HG03097 (cell line): ENCODE results near the gene HES1.
"Not testable (repeated sequence)": the region's sequence is repeated elsewhere in the genome, so short reads cannot be mapped to it uniquely, and the experiment has no call there.

Experiments used
- ATAC-seq: cut with Tn5 transposase; IDR thresholded peaks from one replicate; pipeline ENCODE4 v1.9.1; 2021; ENCODE audit not compliant: unreplicated experiment, low FRiP score

HES1 gene, protein sequence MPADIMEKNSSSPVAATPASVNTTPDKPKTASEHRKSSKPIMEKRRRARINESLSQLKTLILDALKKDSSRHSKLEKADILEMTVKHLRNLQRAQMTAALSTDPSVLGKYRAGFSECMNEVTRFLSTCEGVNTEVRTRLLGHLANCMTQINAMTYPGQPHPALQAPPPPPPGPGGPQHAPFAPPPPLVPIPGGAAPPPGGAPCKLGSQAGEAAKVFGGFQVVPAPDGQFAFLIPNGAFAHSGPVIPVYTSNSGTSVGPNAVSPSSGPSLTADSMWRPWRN

DNA sequence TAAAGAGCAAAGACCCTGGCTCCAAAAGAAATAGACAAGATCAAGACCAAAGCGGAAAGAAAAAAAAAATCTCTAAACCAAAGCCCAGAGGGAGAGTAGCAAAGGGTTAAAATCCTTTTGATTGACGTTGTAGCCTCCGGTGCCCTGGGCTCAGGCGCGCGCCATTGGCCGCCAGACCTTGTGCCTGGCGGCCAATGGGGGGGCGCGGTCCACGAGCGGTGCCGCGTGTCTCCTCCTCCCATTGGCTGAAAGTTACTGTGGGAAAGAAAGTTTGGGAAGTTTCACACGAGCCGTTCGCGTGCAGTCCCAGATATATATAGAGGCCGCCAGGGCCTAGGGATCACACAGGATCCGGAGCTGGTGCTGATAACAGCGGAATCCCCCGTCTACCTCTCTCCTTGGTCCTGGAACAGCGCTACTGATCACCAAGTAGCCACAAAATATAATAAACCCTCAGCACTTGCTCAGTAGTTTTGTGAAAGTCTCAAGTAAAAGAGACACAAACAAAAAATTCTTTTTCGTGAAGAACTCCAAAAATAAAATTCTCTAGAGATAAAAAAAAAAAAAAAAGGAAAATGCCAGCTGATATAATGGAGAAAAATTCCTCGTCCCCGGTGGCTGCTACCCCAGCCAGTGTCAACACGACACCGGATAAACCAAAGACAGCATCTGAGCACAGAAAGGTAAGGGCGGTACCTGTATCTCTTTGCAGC lies at the start of gene HES1:
Gene HES1, plus strand, starts transcription at position 343 of the 713 bp plus-strand sequence. Its CDS starts 233 bp downstream, at position 576.
- ATAC-seq = peak; percentile 26

DNA sequence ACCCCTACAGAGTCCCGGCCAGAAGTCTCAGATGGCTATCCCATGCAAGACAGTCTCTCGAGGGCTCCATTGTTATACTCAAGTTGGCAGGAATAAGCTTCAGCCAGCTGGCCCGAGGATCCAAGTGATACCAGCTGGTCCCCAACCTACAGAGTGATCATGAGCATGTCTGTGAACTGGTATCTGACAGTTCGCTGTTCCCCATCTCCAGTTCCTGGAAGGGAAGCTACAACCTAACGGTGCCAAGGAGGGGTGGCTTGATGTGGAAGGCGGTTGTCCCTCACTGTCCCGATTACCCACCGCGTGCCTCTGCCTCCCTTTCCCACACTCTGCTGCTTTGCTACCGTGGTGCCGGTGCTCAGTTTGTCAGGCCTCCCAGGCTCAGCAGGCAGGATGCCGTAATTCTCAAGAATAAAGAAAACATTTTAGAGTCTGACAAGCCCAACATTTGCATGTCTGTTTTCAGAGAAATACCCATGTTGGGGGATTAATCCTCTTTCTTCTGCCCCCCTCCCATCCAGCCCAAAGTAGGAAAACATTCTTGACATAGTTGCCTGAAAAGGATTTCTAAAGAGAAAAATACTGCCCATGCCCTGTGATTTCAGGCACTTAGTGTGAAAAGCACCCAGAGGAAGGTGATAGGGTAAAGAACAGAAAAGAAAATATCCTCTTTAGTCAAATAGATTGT lies 49.4 kb upstream of the HES1 start:
- no peak for ATAC-seq

DNA sequence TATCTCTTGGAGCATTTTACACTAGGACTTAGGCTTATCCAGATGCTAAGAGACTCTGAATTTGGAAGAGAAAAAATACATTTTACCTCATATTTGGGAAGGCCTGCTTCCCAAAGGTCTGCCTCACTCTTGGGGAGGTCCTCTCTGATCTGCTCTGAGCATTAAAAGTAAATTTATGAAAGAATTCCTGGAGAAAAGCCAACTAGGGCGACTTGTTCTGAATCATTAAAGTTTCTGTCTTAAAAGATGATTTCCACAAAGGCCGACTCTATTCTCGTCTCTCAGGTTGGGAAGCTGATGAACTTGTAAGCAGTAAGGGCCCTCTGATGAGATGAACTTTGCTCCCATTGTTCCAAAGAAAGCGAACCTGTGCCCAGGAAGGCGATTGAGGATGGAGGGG lies 48.7 kb upstream of the HES1 start:
- ATAC-seq = no peak

DNA sequence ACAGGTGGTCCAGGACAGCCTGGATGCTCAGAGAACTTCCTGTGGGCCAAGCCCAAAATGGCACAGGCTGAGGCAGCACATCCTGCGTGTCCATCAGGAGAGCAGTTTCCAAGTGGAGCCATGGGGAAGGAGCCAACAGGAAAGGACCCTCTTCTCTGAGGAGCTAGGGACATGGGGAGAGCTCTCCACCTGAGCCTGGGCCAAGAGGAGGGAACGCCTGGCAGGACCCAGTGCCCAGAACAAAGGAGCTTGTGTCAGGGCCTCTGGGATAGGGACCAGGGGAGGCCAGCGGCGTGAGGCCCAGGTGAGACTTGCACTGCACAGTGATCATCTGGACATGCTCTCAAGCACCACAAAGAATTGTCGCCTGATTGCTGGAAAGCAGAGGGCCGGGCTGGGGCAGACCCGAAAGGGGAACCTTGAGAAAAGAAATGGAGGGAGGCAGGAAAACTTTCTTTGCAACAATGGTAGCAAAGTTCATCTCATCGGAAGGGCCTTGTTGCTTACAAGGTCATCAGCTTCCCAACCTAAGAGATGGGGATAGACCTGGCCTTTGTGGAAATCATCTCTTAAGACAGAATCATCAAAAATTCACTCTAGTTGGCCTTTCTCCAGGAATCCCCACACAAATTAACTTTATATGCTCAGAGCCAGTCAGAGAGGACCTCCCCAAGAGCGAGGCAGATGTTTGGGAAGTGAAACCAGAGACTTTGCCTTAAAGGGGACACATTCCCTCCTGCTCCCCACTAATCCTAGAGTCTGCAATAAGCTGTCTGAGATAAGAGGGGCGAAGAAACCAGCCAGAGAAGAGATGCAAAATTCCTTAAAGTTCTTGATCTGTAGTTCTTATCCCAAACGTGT lies 47.7 kb upstream of the HES1 start:
- ATAC-seq = no peak

DNA sequence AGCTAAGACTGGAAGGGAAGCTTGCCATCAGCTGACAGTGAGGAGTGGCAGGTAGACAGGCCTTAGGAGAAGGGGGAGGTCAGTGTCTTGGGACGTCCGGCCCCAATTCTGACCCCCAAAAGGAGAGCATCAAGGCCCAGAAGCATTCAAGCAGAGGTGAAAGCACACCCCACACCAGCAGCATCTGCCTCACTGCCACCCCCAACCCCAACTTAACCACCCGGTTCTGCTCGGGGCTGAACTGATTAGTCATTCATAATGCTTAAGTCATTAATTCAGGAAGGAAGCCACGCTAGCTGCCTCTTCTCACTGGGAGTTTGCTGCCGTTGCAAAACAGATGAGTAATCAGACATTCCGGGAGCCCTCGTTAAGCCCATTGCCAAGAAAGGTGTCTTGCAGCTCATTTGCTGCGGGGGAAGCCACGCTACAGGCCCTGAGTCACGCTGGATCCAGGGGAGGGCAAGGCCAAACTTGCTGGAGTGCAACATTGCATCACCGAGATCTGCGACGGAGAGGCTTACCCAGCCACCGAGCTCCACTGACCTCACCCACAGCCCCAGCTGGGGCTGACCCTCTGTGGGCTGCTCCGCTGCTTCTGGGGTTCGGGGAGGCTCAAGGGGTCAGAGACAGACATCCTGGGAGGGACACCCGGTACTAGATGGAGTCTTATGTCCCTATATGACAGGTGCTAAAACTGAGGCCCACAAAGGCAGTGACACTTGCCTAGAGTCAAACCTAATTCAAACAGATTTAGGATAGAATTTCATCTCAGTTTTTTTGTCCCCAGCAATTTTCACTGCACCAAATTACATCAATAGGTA lies 46.4 kb upstream of the HES1 start:
- ATAC-seq = no peak

DNA sequence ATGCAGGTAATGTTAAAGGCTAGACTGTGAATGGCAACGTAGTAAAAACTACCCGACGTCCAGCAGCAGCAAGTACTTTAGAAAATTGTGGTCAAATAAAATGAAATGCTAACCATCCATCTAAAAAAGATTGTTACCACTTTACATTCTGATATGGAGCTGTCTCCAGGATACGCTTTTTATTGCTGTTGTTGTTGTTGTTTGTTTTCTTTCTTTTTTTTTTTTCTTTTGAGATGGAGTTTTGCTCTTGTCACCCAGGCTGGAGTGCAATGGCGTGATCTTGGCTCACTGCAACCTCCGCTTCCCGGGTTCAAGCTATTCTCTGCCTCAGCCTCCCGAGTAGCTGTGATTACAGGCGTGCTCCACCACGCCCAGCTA lies 45.8 kb upstream of the HES1 start:
- ATAC-seq = not testable (repeated sequence)

DNA sequence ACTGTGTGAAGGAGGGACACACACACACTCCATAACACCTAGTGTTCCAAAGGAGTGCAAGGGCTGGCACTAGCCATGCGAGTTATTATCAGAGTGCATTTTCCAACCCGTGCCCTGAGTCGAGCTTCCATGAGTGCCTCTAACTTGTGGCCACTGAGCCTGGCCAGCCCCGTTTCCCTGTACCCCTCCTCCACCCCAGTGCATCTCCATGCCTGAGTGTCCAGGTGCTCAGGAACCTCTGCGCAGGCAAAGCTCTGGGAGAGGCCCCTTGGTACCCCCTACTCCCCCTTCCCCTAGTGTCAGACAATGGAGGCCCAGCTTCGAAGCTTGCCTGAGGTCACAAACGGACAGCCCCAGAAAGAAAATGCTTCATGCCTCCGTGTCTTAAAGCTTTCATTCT lies 45.2 kb upstream of the HES1 start:
- no peak for ATAC-seq

DNA sequence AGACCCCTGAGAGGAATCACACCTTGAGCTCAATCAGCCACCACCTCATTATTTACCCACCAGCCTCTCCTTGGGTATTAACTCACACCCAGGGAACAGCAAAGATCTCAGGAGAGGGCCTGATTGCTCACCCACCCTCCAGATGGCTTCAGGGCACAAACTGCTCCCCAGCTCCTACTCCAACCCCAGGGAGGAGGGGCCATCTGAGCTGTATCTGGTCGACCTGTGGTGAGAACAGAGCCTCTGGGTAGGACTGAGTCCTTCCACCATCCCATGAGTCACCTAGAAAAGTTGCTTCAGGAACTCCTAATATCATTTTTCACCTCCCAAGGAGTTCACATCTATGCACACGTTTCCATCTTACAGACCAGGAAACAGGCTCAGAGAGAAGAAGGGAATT lies 44.8 kb upstream of the HES1 start:
- ATAC-seq = no peak

DNA sequence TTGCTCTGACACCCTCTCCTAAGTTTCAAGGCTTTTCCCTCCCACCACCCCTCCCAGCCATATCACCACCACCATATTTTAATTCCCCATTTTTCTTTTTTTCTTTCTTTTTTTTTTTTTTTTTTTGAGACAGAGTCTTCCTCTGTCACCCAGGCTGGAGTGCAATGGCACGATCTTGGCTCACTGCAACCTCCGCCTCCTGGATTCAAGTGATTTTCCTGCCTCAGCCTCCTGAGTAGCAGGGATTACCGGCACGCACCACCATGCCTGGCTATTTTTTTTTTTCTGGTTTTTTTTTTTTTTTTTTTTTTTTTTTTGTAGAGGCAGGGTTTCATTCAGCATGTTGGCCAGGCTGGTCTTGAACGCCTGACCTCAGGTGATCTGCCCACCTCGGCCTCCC lies 44.1 kb upstream of the HES1 start:
- not testable (repeated sequence) for ATAC-seq

DNA sequence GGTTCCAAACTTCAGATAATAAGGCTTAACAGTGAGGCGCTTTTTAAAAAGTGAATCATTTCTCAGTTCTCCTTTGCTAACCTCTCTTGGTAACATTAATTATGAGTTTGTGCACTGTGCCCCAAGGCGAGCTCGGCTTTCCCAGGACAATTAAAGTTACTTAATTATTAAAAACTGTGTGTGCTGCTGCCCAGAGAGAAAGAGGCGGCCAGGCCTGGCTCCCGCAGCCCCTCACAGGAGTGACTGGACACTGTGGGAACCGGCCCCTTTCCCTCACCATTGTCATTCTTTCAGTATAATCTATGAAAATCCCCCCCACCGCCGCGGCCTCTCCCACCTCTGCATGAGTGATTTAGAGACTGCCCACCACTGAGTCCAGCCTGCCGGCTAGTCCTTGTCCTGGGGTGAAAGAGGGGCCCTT lies 43.1 kb upstream of the HES1 start:
- no peak for ATAC-seq

DNA sequence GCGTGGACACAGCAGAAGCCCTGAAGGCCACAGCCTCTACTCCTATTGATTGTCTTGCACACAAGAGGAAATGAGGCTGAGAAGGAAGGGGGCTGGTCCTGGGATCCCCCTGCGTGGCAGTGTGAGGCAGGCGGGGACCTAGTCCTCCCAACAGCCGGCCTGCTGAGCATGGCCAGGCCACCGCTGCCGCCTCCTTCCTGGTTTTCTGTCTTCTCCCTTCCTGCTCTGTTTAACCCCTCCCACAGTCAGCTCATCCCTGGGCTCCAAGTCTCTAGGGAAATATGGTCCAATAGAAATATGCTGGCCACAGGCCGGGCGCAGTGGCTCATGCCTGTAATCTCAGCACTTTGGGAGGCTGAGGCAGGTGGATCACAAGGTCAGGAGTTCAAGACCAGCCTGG lies 42.1 kb upstream of the HES1 start:
- no peak for ATAC-seq

DNA sequence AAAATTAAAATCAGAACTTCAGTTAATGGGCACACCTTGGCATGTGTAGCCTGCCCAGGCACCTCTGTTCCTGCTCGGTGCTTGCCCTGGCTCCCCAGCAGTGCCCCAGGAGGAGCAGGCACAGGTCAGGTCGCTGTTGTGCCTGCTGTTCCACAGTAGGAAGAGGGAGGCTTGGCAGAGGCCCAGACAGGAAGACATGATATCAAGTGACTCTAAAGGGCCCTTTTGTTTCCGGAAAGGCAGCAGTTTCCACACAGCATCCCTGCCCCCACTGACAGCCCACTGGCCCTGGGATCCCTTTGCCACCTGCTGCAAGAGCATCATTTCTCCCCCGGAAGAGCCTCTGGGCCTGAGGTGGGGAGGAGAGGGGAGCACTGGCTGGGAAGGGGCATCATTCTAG lies 40.5 kb upstream of the HES1 start:
- ATAC-seq = no peak

DNA sequence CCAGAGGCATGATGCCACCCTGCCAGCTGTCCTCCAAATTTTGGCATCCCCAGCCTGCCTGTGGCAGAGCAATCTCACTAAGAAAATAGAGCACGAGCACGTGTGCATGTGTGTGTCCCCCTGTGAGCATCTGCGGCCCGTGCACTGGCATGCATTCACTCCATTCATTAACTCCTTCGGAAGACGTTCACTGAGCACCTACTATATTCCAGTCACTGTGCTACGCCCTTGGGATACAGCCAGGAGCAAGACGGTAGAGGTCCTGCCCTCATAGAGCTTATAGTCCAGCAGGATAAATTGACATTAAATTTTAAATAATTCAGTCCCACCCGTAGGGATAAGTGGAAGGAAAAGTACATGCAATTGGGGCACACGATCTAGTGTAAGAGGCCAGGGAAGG lies 40.0 kb upstream of the HES1 start:
- ATAC-seq = no peak

DNA sequence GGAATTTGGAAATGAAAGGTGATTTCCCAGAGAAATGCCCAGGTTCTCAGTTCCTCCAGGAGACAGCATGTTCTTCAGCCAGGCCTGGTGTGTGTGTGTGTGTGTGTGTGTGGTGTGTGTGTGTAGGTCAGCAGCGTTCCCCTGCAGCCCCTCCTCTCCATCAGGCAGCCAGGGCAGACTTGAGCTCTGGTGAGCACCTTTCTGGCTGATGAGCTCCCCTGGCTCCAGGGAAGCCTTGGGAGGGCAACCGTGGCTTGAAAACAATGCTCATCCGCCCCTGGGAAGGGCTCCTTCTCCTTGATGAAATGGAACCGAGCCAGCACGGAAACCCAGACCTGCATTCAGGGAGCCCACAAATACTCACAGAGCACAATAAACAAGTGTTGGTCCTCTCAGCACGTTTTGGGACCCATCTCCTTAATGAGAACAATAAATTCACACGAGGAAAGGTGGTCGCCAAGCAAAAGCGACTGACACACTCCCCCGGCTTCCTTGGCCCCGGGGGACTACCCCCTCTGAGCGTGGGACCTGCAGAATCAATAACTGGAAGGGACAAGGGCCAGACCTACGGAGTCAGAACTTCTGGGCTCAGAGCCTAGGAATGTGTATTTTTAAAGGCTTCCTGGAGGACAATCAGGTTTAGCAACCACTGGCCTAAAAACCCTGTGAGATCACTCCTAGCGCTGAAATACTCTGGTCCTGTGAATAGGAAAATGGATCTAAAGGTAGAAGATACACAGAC lies 38.6 kb upstream of the HES1 start:
- no peak for ATAC-seq

DNA sequence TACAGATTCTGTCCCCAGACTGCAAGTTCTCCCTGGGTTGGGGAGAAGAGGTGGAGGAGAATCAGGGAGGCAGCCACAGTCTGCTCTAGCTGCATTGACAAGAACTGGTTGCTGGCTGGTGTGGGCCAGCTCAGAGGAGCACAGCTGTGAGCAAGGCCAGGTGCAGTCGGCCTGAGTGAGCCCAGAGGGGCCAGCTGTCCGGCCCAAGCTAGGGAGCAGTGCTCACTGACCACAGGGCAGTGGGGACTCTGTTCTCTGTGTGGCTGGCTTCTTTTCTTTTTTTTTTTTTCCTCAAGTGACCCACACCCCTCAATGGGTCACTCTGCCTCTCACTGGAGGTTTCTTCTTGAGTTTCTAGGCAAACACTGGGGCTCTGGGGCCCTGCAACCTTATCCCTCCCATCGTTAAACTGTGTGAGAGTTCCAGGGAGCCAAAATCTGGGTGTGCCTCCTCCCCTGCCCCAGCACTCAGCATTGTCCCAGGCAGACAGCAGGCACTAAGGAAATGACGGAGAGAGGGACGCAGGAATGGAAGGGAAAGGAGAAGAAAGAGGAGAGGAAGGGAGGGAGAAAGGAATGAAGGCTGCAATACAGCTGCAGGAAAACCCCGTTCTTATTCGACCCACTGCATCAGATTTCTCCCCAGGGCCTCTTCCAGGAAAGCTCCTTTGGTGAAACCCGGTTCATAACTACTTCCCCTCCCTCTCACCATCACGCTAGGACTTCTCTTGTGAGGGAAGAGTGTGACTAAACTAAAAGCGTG lies 37.7 kb upstream of the HES1 start:
- no peak for ATAC-seq

DNA sequence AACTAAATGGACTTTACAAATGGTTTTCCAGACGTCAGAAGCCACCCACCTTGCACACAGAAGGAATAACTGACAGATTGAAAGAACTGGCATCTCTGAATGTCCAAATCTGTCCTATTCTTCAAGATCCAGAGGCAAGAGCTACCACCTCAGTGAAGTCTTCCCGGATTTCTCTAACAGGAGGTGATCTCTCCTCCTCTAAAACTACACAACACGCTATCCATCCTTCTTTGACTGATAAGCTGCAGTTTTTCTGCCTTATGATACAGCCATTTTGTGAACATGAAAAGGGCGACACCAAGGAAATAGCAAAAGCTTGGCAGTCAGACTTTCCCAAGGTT lies 37.1 kb upstream of the HES1 start:
- no peak for ATAC-seq

DNA sequence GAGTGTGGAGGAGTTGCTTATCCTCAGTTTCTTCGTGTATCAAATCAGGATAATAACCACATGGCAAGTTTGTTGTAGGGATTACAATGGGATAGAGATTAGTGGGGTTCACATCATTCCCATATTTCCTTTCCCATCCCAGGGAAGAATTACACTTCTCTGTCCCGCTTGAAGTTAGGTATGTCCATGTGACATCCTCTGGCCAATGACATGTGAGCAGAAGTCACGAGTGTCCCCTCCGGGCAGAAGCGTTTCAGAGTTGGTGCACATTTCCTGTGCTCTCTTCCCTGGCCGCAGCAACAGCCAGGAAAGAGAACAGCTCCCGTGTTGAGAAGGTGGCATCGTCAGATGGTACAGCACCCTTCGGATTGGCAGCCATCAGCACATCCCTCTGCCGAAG lies 36.7 kb upstream of the HES1 start:
- no peak for ATAC-seq

DNA sequence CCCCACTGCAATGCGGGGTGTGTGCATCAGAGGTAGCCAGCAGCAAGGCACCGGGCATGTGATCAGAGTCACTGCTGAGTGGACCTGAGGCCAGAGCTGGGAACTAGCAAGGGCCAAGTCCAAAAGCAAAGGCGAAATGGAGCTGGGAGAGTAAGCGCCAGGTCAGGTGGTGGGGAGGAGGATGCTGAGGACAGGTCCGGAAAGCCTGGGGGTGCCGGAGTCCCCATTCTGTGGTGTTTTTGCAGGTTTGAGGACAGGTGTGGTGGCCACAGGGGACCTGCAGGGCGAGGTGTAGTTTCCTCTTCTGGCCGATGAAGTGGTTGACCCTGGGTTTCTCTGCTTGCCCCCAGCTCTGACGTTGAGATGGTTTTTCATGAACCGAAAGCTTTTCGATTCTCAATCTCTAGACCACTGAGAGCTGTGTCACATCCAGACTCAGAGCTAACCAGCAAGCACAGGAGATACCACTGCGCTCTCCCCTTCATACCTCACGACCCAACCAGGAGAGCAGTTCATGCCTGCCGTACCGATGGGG lies 35.0 kb upstream of the HES1 start:
- peak; percentile 65 for ATAC-seq
